K562 (cell line): ENCODE measurements around the gene MFAP1. TPM values are rescaled to one million over a fixed set of nuclear protein-coding genes. Genes with fewer than 3 reads are reported as not detected.

ENCODE experiments used
- CHD7 ChIP-seq: fragments of 200-600 bp; sonication (generic); IDR thresholded peaks from one replicate; pipeline ENCODE4 v1.6.1; 2012; ENCODE audit warnings: mild to moderate bottlenecking, low read depth, low read length, inconsistent platforms
- NELFE ChIP-seq: IDR thresholded peaks from 2 replicates; pipeline ENCODE4 v1.6.1; 2011; ENCODE audit warnings: mild to moderate bottlenecking; ENCODE audit not compliant: insufficient read depth, insufficient read length
- polyA plus RNA-seq, 8 experiments: library from polyadenylated mRNA; depleted of rRNA in 4 of 8; stranded (reverse) in 5 of 8; unstranded in 3 of 8; fragments of >200 nt; fragmentation: Nextera tagmentation in 2 of 8; fragmentation: Illumina TruSeq in 1 of 8; extraction: Ambion mirVana in 2 of 8; extraction: Trizol in 1 of 8; gene quantifications; 2 replicates each; pipeline versions ENCODE4 v1.2.1 to v1.2.3, GENCODE V29; 2011 to 2014; ENCODE audit warnings: inconsistent platforms in 1 of 8, missing spikeins in 1 of 8
- total RNA-seq, 7 experiments: library from RNA; depleted of rRNA in 6 of 7; stranded (reverse); fragments of >200 nt in 6 of 7; fragmentation: Illumina TruSeq in 2 of 7; extraction: Trizol in 2 of 7; gene quantifications; 2 replicates each; pipeline versions ENCODE4 v1.2.1 to v1.2.3, GENCODE V29; 2011 to 2021; ENCODE audit warnings: low replicate concordance in 1 of 7

Gene MFAP1
- total and polyA plus RNA-seq, 9 of the 15 experiments (the other 6 are each of a cell fraction or from before 2014, with no cell fraction given) = 34.9 to 64.1 (median 48.2) TPM

- TF ChIP-seq CHD7 (no peak), NELFE (no peak)
Observed at GRCh38 chr15:43792761-43793476, 31.6 kb downstream of the MFAP1 start (continued).
